SK-N-MC (cell line): Measurements from ENCODE around the gene IMMP2L.

Experiments used
- EZH2 ChIP-seq: fragments of 200-600 bp; sonication (generic); IDR thresholded peaks from one replicate; pipeline ENCODE4 v1.6.1; 2017; ENCODE audit warnings: antibody characterized with exemption
- FOXP2 ChIP-seq: optimal IDR thresholded peaks from 2 replicates; pipeline ENCODE3; 2011; ENCODE audit warnings: mild to moderate bottlenecking, moderate library complexity; ENCODE audit not compliant: insufficient read depth; ENCODE audit errors: extremely low read length, control extremely low read depth
- POLR2AphosphoS5 ChIP-seq: IDR thresholded peaks from 2 replicates; pipeline ENCODE4 v1.6.1; 2012; ENCODE audit warnings: mild to moderate bottlenecking, low read depth, low read length, borderline replicate concordance

DNA sequence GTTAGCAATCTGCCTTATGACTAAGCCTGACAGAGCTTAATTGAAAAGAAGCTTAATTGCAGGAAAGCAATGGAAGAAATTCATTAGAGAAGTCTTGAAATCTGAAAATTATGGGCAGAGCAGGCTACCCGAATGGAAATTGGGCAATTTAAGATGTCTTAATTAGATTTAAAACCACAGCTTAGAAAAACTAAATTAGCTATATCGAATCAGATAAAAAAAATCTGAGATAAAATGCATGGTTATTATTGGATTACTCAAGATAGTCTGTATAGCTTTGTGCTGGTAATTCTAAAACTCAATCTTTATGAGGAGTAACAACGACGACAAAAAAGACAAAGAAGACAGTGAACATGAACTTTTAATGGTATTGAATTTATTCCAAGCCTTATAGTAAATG is 719.5 kb downstream of the IMMP2L start:
- TF ChIP-seq EZH2 = no peak
- no peak for TF ChIP-seq FOXP2
- no peak for TF ChIP-seq POLR2AphosphoS5
